ENCODE measurements around the gene ZBTB7C.

ZBTB7C gene

DNA sequence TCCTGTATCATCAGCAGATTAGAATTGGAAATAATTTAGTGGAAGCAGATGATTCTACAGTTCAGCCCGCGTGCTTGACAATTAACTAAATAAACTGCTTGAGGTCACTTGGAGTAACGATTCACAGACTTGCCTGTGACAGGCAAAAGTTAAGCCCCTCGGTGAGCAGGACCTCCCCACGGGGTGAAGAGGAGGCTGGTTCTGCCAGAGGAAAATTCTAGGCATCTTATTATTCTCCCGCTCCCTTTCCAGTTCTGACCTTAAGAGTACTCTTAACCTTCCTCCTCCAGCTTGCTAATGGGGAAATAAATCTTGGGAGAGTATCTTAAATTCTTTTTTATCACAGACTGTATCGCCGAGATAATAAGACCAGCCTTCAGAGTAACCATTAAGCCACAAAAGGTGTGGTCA is 309.0 kb downstream of the ZBTB7C start:
- Mint-ChIP-seq H3K9me3 (no peaks in the 10 kb centered on the region), H3K4me1 (ENCODE audit: low read depth) (no peaks in the 10 kb centered on the region), H3K27ac (no peak overlapping the region), H3K27me3 (peaks cover 40% of the 10 kb centered on the region), H3K4me3 (no peak overlapping the region), H3K36me3 (ENCODE audit: low read depth) (no peaks in the 10 kb centered on the region)
- DNase-seq = no peak

DNA sequence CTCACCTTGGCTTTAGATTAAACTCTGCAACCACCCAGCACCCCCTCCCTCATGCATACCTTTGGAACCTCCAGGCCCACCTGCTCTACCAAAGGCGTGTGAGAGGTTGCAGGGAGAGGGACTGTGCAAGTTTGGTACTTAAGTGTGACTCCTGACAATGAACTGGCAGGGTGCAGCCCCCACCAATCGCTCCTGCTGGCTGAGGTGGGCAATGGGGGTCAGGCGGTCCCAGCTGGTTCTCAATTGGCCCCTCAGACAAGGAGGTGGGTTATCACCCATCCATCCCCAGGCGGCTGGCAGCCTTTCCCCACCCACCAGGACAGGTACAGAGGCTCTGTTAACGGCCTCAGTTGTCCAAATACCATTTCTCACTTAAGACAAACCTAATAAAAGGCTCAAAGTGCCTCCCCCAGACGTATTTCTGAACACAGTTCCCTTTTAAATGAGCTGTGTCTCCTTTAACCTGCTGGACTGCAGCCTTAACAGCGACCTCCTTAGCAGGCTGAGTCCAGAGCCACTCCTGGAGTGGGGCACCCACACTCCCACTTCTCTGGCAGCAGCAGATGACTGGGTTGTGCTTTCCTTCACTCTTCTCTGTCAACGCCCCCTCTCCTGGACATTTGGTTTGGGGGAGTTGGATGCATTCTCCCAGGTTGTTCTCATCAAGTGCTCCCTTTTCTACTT is 309.6 kb downstream of the ZBTB7C start:
- Mint-ChIP-seq H3K27me3 (peaks cover 40% of the 10 kb centered on the region), H3K9me3 (no peaks in the 10 kb centered on the region), H3K4me1 (ENCODE audit: low read depth) (no peaks in the 10 kb centered on the region), H3K27ac (no peak overlapping the region), H3K36me3 (ENCODE audit: low read depth) (no peaks in the 10 kb centered on the region), H3K4me3 (no peak overlapping the region)
- no peak for DNase-seq

DNA sequence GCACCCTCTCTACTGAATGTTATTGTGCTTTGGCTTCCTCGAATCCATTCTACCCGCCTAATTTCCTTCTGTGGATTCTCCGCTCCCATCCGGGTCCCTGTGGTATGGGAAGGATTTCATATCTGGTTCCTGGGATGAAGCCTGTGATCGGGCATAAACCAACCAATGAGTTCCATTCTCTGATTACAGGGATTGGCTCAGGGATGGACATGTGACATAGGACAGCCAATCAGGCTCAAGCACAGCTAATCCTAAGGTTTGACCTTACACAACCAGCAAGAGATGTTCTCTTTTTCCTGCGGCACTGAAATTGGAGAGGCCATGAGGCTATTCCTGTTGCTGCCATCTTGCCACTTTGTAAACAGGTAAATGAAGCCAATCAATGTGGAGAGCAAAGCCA is 310.6 kb downstream of the ZBTB7C start:
- H3K27me3 Mint-ChIP-seq = peaks cover 37% of the 10 kb centered on the region
- no peaks in the 10 kb centered on the region for H3K9me3 Mint-ChIP-seq
- H3K4me1 Mint-ChIP-seq (ENCODE audit: low read depth) = no peaks in the 10 kb centered on the region
- DNase-seq = no peak
- no peak overlapping the region for H3K4me3 Mint-ChIP-seq
- no peaks in the 10 kb centered on the region for H3K36me3 Mint-ChIP-seq (ENCODE audit: low read depth)
- H3K27ac Mint-ChIP-seq = no peak overlapping the region

DNA sequence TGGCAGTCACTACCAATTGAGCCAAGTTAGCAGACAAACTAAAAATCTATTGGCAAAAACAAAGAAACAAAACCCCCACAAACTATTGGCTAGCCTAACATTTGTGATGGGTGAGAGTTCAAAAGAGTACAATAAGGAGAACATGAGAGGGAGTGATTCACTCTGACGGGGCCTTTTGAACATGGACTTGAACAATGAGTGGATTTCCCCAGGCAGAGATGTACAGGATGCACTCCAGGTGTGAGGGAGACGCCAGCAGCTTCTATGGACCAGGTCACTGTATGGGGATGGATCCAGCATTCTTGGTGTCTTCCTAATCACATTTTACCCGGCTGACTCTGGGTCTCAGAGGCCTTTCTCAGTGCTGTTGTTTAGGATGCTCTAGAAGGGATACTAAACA is 311.2 kb downstream of the ZBTB7C start:
- Mint-ChIP-seq H3K9me3 (no peaks in the 10 kb centered on the region), H3K27me3 (peaks cover 33% of the 10 kb centered on the region), H3K4me1 (ENCODE audit: low read depth) (no peaks in the 10 kb centered on the region), H3K4me3 (no peak overlapping the region), H3K36me3 (ENCODE audit: low read depth) (no peaks in the 10 kb centered on the region), H3K27ac (no peak overlapping the region)
- no peak for DNase-seq

DNA sequence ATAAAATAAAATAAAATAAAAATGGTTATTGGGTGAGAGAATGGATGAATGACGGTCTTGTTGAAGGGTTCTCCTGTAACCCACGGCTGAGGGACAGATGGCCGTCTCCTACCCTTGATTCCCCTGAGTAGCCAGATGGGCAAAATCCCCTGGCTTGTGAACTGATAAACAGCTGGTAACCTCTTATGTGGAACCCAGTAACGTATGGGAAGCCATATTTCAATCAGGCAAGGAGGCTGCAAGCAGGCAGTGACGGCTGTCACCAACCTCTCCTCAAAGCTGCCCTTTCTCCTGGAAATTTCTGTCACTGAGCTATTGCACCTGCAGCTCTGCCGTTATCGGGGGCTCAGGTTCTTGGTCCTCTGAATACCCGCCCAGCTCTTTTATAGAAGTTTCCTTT is 313.5 kb downstream of the ZBTB7C start:
- Mint-ChIP-seq H3K4me3 (no peak overlapping the region), H3K27me3 (peaks cover 22% of the 10 kb centered on the region), H3K27ac (no peak overlapping the region), H3K4me1 (ENCODE audit: low read depth) (no peaks in the 10 kb centered on the region), H3K9me3 (no peaks in the 10 kb centered on the region), H3K36me3 (ENCODE audit: low read depth) (no peaks in the 10 kb centered on the region)
- DNase-seq = no peak

DNA sequence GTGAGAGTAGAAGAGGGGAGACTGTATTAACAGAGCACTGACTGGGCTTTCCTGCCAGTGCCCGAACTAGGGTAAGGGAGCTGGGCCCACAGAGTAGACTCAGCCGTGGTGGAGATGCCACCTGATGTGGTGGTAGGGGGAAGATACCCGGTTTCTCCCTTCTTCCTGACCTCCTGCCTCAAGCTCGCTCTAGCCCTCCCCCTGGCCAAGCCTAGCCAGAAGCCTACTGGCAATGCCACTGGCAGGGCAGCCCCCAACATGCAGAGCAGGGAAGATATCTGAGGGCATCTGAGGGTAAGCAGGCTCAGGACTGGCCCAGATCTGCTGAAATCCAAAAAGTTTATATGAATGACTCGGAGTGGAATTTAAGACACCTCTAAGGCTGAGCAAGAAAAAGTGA is 316.1 kb downstream of the ZBTB7C start:
- Mint-ChIP-seq H3K27ac (no peak overlapping the region), H3K4me1 (ENCODE audit: low read depth) (no peaks in the 10 kb centered on the region), H3K9me3 (no peaks in the 10 kb centered on the region), H3K4me3 (no peak overlapping the region), H3K36me3 (ENCODE audit: low read depth) (no peaks in the 10 kb centered on the region), H3K27me3 (peaks cover 11% of the 10 kb centered on the region)
- DNase-seq = no peak

DNA sequence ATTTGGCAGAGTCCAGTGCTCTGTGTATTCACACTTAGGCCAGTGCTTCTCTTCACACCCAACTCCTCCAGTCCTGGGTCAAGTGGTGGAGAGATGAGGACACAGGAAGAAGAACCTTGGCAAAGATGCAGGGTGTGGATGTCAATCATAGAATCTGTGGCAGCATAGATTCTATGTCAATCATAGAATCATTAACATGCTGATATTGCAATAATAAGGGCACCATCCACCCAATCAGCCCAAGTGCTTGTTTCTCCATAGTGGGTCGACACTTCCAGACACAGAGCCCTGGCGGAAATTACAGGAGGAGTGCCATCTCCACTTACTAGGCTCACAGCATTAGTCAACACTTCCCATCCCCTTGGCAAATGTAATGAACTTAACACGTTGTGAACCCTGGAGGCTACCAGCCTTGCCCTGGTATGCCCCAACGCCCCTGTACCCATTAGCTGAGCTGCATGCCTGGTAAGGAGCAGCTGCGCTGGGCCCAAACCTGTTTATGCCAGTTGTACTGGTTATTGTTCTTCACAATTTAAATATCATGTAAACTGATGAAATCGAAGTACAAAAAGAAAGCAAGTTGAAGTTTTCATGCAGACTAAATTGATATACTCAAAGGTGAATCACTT is 317.2 kb downstream of the ZBTB7C start:
- H3K4me3 Mint-ChIP-seq = no peak overlapping the region
- H3K27ac Mint-ChIP-seq = no peak overlapping the region
- H3K9me3 Mint-ChIP-seq = no peaks in the 10 kb centered on the region
- DNase-seq = no peak
- no peaks in the 10 kb centered on the region for H3K4me1 Mint-ChIP-seq (ENCODE audit: low read depth)
- no peaks in the 10 kb centered on the region for H3K36me3 Mint-ChIP-seq (ENCODE audit: low read depth)
- H3K27me3 Mint-ChIP-seq = peaks cover 10% of the 10 kb centered on the region

DNA sequence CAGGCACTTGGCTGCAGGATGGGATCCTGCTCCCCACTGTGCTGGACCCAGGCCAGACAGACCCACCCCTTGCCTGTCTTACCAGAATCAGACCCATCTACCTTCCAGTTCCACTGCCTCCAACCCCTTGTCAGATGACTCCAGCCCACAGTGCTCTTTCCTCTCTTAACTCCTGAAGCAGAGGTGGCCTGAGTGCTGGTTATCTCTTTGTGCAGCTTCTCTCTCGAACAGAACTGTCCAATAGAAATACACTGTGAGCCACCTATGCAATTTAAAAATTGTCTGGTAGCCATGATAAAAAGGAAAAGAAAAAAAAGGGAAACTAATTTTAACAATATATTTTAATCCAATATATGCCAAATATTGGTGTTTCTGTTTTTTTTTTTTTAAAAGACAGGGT is 318.5 kb downstream of the ZBTB7C start:
- no peaks in the 10 kb centered on the region for H3K9me3 Mint-ChIP-seq
- H3K4me1 Mint-ChIP-seq (ENCODE audit: low read depth) = no peaks in the 10 kb centered on the region
- no peak overlapping the region for H3K27ac Mint-ChIP-seq
- peaks cover 5% of the 10 kb centered on the region for H3K27me3 Mint-ChIP-seq
- no peak overlapping the region for H3K4me3 Mint-ChIP-seq
- DNase-seq = no peak
- H3K36me3 Mint-ChIP-seq (ENCODE audit: low read depth) = no peaks in the 10 kb centered on the region

DNA sequence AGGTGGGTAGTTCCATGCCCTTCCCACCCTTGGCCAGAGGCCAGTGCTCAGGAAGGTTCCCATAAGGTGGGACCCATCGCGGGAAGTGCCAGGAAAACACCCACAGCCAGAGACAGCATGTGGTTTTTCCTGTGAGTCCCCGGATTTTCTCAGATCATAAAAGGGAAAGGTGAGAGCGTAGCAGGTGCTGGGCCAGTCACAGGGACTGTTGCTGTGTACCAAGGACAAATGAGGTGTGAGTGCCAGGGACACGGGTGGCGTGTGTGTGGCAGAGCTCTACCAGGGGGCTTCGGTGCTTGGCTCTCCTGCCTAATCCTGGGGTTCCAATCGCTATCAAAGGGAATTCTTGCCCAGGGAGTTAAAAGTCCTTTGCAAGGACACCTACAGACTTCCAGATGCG is 319.2 kb downstream of the ZBTB7C start:
- no peak overlapping the region for H3K27ac Mint-ChIP-seq
- no peaks in the 10 kb centered on the region for H3K9me3 Mint-ChIP-seq
- H3K4me1 Mint-ChIP-seq (ENCODE audit: low read depth) = no peaks in the 10 kb centered on the region

DNA sequence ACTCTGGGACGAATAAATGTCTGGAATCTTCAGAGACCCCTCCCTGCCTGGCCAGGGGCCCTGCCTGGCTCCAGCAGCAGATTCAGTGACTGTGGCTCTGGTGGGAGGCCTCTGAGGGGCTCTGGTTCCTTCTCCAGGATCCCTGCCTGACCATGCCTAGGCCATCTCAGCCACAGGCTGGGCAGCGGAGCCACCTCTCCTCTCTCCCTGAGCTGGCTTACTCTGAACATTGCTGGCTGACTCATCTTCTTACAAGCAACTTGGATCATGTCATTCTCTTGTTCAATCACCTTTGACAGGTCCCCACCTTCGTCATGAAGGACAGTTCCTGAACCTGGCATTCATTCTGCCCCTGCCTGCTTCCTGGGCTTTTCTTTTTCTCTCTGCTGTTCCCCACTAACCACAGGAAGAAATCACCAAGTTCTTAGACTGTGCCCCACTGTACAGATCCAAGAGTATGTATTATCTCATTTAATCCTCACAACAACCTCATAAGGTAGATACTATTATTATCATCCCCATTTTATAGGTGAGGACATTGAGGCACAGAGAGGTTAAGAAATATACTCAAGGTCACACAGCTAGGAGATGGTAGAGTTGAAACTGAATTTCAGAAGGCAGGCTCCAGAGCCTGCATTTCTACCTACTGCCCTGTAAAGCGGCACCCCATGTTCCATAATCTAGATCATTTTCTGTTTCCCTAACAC is 323.2 kb downstream of the ZBTB7C start:
- DNase-seq = no peak
- H3K27ac Mint-ChIP-seq = no peak overlapping the region
- H3K36me3 Mint-ChIP-seq (ENCODE audit: low read depth) = no peaks in the 10 kb centered on the region
- H3K4me1 Mint-ChIP-seq (ENCODE audit: low read depth) = no peaks in the 10 kb centered on the region
- H3K9me3 Mint-ChIP-seq = no peaks in the 10 kb centered on the region
- H3K27me3 Mint-ChIP-seq = no peaks in the 10 kb centered on the region
- no peak overlapping the region for H3K4me3 Mint-ChIP-seq

More for the DNA sequence above, 319.2 kb downstream of the ZBTB7C start:
- Mint-ChIP-seq H3K4me3 (no peak overlapping the region), H3K36me3 (ENCODE audit: low read depth) (no peaks in the 10 kb centered on the region), H3K27me3 (peaks cover 2% of the 10 kb centered on the region)
- no peak for DNase-seq

DNA sequence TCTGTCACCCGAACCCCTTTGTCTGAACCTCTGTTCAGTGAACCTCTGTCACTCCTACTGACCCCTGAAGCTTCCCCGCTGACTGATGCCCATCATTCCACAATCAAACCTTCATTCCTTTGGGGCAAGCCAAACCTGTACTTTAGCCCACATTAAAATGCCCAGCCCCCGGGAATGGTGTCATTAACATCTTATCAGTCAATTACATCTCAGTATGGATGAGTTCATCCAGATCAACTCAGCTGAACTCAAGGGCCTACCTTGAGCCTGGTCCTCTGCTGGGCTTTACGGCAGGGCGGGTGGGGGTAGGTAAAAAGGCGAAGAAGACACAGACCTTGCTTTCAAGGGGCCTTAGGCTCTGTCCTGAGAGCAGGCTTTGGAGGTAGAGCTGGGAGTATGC is 324.3 kb downstream of the ZBTB7C start:
- Mint-ChIP-seq H3K9me3 (no peaks in the 10 kb centered on the region), H3K36me3 (ENCODE audit: low read depth) (no peaks in the 10 kb centered on the region), H3K4me1 (ENCODE audit: low read depth) (no peaks in the 10 kb centered on the region), H3K4me3 (no peak overlapping the region), H3K27me3 (no peaks in the 10 kb centered on the region), H3K27ac (no peak overlapping the region)
- DNase-seq = no peak

DNA sequence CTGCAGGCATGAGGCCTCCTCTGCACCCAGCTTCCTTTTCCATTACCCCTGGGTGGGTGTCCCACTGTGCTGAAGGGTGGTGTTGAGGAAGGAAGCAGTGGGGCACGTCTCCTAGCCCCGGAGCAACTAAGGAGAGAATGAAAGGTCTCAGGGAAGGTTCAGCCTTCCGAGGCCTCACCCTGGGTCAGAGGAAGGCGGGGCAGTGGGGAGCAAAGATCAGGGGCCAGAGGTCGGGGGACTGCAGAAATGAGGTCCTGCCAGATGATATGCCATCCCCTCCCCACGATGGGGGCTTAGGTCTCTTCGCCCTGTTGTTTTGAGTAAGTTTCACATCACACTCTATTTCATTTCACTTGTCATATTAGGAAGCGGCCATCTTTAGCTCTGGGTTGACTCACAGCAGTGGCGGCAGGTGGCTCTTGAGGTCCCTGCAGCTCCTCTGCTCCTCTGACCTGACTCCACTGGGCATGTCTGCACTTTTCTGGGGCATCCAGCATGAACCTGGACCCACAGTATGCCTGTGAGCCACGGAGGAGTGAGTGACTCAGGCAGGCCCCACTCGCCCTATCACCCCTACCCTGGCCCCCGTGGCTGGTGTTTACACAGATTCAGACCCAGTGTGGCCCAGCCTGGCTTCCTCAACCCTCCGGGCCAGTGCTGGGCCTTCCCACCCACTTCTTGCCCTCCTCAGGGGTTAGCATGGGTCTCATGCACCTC is 325.0 kb downstream of the ZBTB7C start:
- Mint-ChIP-seq H3K4me3 (no peak overlapping the region), H3K27me3 (no peaks in the 10 kb centered on the region), H3K36me3 (ENCODE audit: low read depth) (no peaks in the 10 kb centered on the region), H3K27ac (no peak overlapping the region), H3K9me3 (no peaks in the 10 kb centered on the region), H3K4me1 (ENCODE audit: low read depth) (no peaks in the 10 kb centered on the region)
- DNase-seq = no peak

DNA sequence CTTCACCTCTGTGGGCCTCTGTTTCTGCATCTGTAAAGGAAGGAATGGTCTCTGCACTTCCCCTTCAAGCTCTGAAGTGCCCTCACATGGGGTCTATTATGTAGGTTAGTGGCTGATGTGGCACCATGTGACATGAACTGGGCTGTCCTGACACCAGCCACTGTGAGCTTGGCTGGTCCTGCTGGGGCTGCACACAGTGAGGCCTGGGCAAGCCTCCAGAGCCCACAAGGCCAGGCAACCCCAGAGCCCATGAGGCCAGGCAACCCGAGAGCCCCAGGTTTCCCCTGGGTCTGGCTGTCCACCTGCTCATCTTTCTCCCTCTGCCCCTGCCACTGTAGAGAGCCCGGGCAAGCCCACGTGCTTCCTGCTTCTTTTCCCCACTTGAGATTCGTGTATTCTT is 328.6 kb downstream of the ZBTB7C start:
- H3K4me3 Mint-ChIP-seq = no peak overlapping the region

DNA sequence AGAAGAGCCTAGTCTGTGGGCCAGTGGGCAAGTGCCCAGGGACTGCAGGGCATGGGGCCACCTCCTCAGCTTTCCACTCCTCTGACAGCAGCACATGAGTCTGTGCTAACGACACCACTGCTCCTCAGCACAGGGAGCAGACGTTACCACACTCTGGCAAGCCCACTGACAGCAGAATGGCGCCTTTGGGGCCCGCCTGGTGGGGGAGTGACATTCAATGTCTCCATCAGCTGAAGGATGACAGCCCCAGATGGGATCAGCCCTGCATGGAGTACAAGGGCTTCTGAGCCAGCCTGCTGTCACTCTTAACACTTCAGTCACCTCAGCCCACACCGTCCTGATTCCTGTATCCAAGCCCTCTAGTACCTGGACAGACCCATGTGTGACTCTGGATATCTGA is 329.3 kb downstream of the ZBTB7C start:
- Mint-ChIP-seq H3K4me1 (ENCODE audit: low read depth) (no peaks in the 10 kb centered on the region), H3K36me3 (ENCODE audit: low read depth) (no peaks in the 10 kb centered on the region), H3K27ac (no peak overlapping the region), H3K9me3 (no peaks in the 10 kb centered on the region), H3K27me3 (peaks cover 5% of the 10 kb centered on the region), H3K4me3 (no peak overlapping the region)
- no peak for DNase-seq

More for the DNA sequence above, 328.6 kb downstream of the ZBTB7C start:
- Mint-ChIP-seq H3K4me1 (ENCODE audit: low read depth) (no peaks in the 10 kb centered on the region), H3K9me3 (no peaks in the 10 kb centered on the region), H3K27me3 (peaks cover 2% of the 10 kb centered on the region), H3K27ac (no peak overlapping the region), H3K36me3 (ENCODE audit: low read depth) (no peaks in the 10 kb centered on the region)
- DNase-seq = no peak

DNA sequence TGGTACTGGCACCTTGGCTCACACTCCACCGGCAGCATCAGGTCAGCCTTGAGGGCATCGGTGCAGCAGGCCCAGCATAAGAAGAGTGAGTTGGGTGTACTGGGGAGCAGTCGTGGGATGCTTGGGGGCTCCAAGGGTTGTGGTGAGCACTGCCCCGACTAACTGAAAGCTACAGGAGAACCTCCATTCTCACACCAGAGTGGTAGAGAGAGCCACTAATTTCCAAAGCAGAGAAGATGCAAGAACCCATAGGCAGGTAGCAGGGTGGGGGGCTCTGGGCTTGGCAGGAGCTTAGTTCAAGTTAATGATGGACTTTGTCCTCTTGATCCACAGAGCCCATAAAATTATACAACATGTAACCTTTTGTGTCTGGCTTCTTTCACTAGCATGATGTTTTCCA is 330.7 kb downstream of the ZBTB7C start:
- no peak overlapping the region for H3K27ac Mint-ChIP-seq
- no peaks in the 10 kb centered on the region for H3K36me3 Mint-ChIP-seq (ENCODE audit: low read depth)
- H3K4me3 Mint-ChIP-seq = no peak overlapping the region
- no peaks in the 10 kb centered on the region for H3K4me1 Mint-ChIP-seq (ENCODE audit: low read depth)
- no peaks in the 10 kb centered on the region for H3K9me3 Mint-ChIP-seq
- DNase-seq = no peak
- peaks cover 5% of the 10 kb centered on the region for H3K27me3 Mint-ChIP-seq

Measured in activated T-cell treated with anti-CD3 and anti-CD28 coated beads, Interleukin-2, amount 50 U/mL, for 24 hours (primary cell).